Liver (tissue), 9 donors: Measurements from ENCODE around the gene PCMT1. TPM values are rescaled to one million over a fixed set of nuclear protein-coding genes. Genes with fewer than 3 reads are reported as not detected.
A peak's percentile ranks its signal among the peaks of the same experiment; 100 is the strongest.

ENCODE experiments used
- DNase-seq: peaks from one replicate; pipeline ENCODE4 v3.0.0-alpha.2; 2017; ENCODE audit warnings: low spot score
- H3K27ac ChIP-seq, 2 donors: one replicate each; pipeline ENCODE4 v1.7.0; 2013; ENCODE audit warnings: inconsistent platforms in 2 of 2, low read length in 2 of 2, control low read depth in 1 of 2, low read depth in 1 of 2, mild to moderate bottlenecking in 1 of 2
- H3K27me3 ChIP-seq, 4 donors: one replicate each; pipeline versions ENCODE4 v1.6.1 to v1.7.0; 2013; ENCODE audit warnings: low read length in 3 of 4, inconsistent platforms in 1 of 4, mild to moderate bottlenecking in 1 of 4, moderate library complexity in 1 of 4; ENCODE audit not compliant: control insufficient read depth in 4 of 4, insufficient read depth in 4 of 4
- H3K36me3 ChIP-seq, 4 donors: one replicate each; pipeline versions ENCODE4 v1.6.1 to v1.7.0; 2013; ENCODE audit warnings: low read length in 3 of 4, mild to moderate bottlenecking in 3 of 4, low read depth in 1 of 4, moderate library complexity in 1 of 4; ENCODE audit not compliant: control insufficient read depth in 4 of 4, insufficient read depth in 3 of 4
- H3K4me1 ChIP-seq, 4 donors: one replicate each; pipeline versions ENCODE4 v1.6.1 to v1.7.0; 2013; ENCODE audit warnings: low read length in 3 of 4, mild to moderate bottlenecking in 3 of 4, moderate library complexity in 1 of 4; ENCODE audit not compliant: control insufficient read depth in 4 of 4, insufficient read depth in 4 of 4
- H3K4me3 ChIP-seq, 3 donors: one replicate each; pipeline versions ENCODE4 v1.6.1 to v1.7.0; 2013; ENCODE audit warnings: low read length in 3 of 3, control low read depth in 1 of 3, low read depth in 1 of 3, mild to moderate bottlenecking in 1 of 3
- H3K9ac ChIP-seq, 2 donors: one replicate each; pipeline ENCODE4 v1.7.0; 2013; ENCODE audit warnings: low read length in 2 of 2, mild to moderate bottlenecking in 2 of 2, moderate library complexity in 2 of 2, control low read depth in 1 of 2, low read depth in 1 of 2
- H3K9me3 ChIP-seq, 4 donors: one replicate each; pipeline versions ENCODE4 v1.6.1 to v1.7.0; 2013; ENCODE audit warnings: low read length in 3 of 4; ENCODE audit not compliant: control insufficient read depth in 4 of 4
- EGR1 ChIP-seq, 2 donors: IDR thresholded peaks; 2 replicates each; pipeline ENCODE4 v1.6.1; 2016 to 2018; ENCODE audit warnings: antibody characterized with exemption in 2 of 2, low read depth in 2 of 2
- FOXA1 ChIP-seq: IDR thresholded peaks from 2 replicates; pipeline ENCODE4 v1.6.1; 2016; ENCODE audit warnings: antibody characterized with exemption
- FOXA2 ChIP-seq: IDR thresholded peaks from 2 replicates; pipeline ENCODE4 v1.6.1; 2016; ENCODE audit warnings: antibody characterized with exemption
- HNF4A ChIP-seq, 2 donors: conservative IDR thresholded peaks; 2 replicates each; pipeline ENCODE4 v1.6.1; 2016; ENCODE audit warnings: antibody characterized with exemption in 2 of 2, mild to moderate bottlenecking in 2 of 2
- HNF4G ChIP-seq: IDR thresholded peaks from 2 replicates; pipeline ENCODE4 v1.6.1; 2016; ENCODE audit warnings: antibody characterized with exemption
- JUND ChIP-seq, 2 donors: IDR thresholded peaks; 2 replicates each; pipeline ENCODE4 v1.6.1; 2016; ENCODE audit warnings: antibody characterized with exemption in 2 of 2
- NR2F2 ChIP-seq: IDR thresholded peaks from 2 replicates; pipeline ENCODE4 v1.6.1; 2016; ENCODE audit warnings: antibody characterized with exemption
- RAD21 ChIP-seq, 2 donors: IDR thresholded peaks; 2 replicates each; pipeline ENCODE4 v1.6.1; 2016; ENCODE audit warnings: antibody characterized with exemption in 2 of 2, mild to moderate bottlenecking in 2 of 2
- RXRA ChIP-seq, 2 donors: IDR thresholded peaks; 2 replicates each; pipeline ENCODE4 v1.6.1; 2017 to 2018; ENCODE audit warnings: antibody characterized with exemption in 2 of 2, mild to moderate bottlenecking in 1 of 2
- SP1 ChIP-seq: IDR thresholded peaks from 2 replicates; pipeline ENCODE4 v1.6.1; 2018; ENCODE audit warnings: antibody characterized with exemption, mild to moderate bottlenecking
- TAF1 ChIP-seq: conservative IDR thresholded peaks from 2 replicates; pipeline ENCODE4 v1.6.1; 2016; ENCODE audit warnings: antibody characterized with exemption, mild to moderate bottlenecking
- YY1 ChIP-seq: IDR thresholded peaks from 2 replicates; pipeline ENCODE4 v1.6.1; 2016; ENCODE audit warnings: antibody characterized with exemption, mild to moderate bottlenecking
- WGBS: extraction: QIAGEN DNeasy Blood & Tissue Kit; methylation state at CpG from one replicate; pipeline ENCODE4 v1.1.7; 2013; 5-methylcytosine and 5-hydroxymethylcytosine counted together
- polyA plus RNA-seq, 2 donors: library from polyadenylated mRNA; stranded (reverse) in 1 of 2; unstranded in 1 of 2; fragments of 200-250 nt in 1 of 2; fragments of >200 nt in 1 of 2; fragmentation: Nextera tagmentation in 1 of 2; extraction: Ambion mirVana in 1 of 2; gene quantifications; one replicate each; pipeline versions ENCODE4 v1.2.1 to v1.2.3, GENCODE V29; 2013 to 2015
- total RNA-seq, 2 donors: library from RNA; depleted of rRNA; stranded (reverse); fragments of >200 nt; gene quantifications; one replicate each; pipeline ENCODE4 v1.2.3, GENCODE V29; 2014
- TF ChIP-seq, protein P1 (sequence below): IDR thresholded peaks from 2 replicates; pipeline ENCODE4 v1.6.1; 2016; ENCODE audit warnings: antibody characterized with exemption
- TF ChIP-seq, protein P2 (sequence below): fragments of 150-350 bp; IDR thresholded peaks from 2 replicates; pipeline ENCODE4 v1.5.1; 2017; ENCODE audit warnings: improper control_type of control experiment, low read depth, low read length; ENCODE audit not compliant: missing input control
- TF ChIP-seq, protein P3 (sequence below): IDR thresholded peaks from 2 replicates; pipeline ENCODE4 v1.6.1; 2016; ENCODE audit warnings: antibody characterized with exemption
- TF ChIP-seq, protein P4 (sequence below): IDR thresholded peaks from 2 replicates; pipeline ENCODE4 v1.6.1; 2016; ENCODE audit warnings: antibody characterized with exemption
- TF ChIP-seq, protein P5 (sequence below): IDR thresholded peaks from 2 replicates; pipeline ENCODE4 v1.6.1; 2016; ENCODE audit warnings: antibody characterized with exemption, mild to moderate bottlenecking
- donor health status: healthy.
- donor health status: healthy.
- donor health status: healthy.
- donor health status: healthy.
- donor health status: healthy.

Gene PCMT1
- total and polyA plus RNA-seq, 4 donors, result 56.8 to 78.8 (median 75.0) TPM

DNA sequence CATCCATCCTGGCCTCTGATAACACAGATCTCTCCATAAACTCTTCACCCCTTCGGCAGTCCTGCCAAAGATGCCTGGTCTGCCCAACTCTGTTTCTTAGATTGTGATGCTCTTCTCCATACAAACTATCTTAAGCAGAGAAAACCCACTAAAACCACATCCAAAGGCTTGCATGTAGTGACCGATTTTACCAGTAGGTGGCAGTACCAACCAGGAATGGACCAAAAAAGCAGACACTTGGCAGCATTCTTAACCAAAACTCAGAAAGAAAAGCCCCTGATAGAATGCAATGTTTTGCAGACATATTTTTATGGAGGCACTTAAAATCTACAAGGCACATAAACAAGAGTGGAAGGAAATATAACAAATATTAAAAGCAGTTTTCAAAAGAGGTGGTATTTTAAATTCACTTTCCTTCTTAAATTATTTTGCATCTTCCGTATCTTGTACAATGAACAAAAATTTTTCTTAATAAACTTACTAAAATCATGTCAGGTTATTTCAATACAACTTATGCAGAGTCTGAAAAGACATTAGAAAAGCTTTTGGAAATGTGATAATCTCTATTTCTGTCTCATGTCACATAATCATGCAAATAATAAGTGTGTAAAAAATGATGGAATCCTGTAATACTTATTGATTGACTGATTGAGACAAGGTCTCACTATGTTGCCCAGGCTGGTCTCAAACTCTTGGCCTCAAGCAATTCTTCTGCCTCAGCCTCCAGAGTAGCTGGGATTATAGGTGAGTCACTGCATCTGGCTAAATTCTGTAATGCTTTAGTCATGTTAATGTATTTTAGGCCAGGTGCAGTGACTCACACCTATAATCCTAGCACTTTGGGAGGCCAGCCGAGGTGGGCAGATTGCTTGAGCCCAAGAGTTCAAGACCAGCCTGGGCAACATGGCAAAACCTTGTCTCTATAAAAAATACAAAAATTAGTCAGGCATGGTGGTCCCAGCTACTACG lies 85.3 kb downstream of the PCMT1 start:
- TF ChIP-seq, protein P1, sequence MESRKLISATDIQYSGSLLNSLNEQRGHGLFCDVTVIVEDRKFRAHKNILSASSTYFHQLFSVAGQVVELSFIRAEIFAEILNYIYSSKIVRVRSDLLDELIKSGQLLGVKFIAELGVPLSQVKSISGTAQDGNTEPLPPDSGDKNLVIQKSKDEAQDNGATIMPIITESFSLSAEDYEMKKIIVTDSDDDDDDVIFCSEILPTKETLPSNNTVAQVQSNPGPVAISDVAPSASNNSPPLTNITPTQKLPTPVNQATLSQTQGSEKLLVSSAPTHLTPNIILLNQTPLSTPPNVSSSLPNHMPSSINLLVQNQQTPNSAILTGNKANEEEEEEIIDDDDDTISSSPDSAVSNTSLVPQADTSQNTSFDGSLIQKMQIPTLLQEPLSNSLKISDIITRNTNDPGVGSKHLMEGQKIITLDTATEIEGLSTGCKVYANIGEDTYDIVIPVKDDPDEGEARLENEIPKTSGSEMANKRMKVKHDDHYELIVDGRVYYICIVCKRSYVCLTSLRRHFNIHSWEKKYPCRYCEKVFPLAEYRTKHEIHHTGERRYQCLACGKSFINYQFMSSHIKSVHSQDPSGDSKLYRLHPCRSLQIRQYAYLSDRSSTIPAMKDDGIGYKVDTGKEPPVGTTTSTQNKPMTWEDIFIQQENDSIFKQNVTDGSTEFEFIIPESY, result no peak
- TF ChIP-seq, protein P2, sequence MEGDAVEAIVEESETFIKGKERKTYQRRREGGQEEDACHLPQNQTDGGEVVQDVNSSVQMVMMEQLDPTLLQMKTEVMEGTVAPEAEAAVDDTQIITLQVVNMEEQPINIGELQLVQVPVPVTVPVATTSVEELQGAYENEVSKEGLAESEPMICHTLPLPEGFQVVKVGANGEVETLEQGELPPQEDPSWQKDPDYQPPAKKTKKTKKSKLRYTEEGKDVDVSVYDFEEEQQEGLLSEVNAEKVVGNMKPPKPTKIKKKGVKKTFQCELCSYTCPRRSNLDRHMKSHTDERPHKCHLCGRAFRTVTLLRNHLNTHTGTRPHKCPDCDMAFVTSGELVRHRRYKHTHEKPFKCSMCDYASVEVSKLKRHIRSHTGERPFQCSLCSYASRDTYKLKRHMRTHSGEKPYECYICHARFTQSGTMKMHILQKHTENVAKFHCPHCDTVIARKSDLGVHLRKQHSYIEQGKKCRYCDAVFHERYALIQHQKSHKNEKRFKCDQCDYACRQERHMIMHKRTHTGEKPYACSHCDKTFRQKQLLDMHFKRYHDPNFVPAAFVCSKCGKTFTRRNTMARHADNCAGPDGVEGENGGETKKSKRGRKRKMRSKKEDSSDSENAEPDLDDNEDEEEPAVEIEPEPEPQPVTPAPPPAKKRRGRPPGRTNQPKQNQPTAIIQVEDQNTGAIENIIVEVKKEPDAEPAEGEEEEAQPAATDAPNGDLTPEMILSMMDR, result peak; percentile 95
- peak; percentile 96 for TF ChIP-seq RAD21 (IDR thresholded peaks at IDR 0.05)
- TF ChIP-seq HNF4A (conservative IDR thresholded peaks at IDR 0.05), result no peak
- TF ChIP-seq SP1, result no peak
- Histone ChIP-seq H3K27me3 (no peaks in the 10 kb centered on the region), H3K36me3 (peaks cover 0 to 10% (median 2%) of the 10 kb centered on the region in 4 donors), H3K27ac (no peak overlapping the region), H3K4me3 (no peak overlapping the region), H3K9me3 (no peaks in the 10 kb centered on the region), H3K9ac (no peak overlapping the region), H3K4me1 (no peaks in the 10 kb centered on the region)
- 55% methylated on average over 5 of the region's 5 CpGs for WGBS
- DNase-seq, result peak; percentile 81

DNA sequence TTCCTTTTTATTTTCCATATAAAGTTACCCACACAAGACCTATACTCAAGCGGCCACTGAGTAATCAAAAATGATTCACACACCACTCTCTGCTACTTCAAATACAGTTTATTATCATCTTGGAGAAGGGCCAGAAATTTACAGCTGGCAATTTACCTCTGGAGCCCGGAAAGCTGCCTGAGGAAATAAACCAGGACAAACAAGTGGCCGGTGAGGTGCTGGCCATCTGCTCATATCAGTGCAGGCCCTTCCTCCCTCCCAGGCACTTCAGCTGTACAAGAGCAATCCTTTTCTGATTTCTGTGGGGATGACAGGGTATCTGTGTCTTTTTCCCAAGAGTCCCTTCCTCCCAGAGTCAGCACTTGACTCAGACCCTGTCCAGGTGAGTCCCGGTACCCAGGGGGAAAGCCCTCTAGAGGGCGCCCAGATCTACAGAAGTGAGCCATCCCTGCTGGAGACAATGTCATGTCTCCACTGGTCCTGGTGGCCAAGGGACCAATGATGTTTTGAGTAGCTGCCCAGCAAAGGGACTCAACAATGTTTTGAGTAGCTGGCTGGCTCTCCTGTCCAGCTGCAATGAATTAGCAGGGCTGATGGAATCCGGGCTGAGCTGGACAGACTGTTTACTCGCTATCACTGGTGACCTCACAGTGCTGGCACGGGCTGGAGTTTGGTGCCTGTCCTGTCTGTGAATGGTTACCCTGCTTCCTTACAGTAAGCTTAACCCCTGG lies 91.0 kb downstream of the PCMT1 start:
- DNase-seq, result peak; percentile 73
- H3K27me3 ChIP-seq, result no peaks in the 10 kb centered on the region
- H3K27ac ChIP-seq, result peak overlapping the region; percentile 40 to 69
- TF ChIP-seq, protein P3, sequence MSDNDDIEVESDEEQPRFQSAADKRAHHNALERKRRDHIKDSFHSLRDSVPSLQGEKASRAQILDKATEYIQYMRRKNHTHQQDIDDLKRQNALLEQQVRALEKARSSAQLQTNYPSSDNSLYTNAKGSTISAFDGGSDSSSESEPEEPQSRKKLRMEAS, result no peak
- TF ChIP-seq, protein P2, result peak; percentile 58
- TF ChIP-seq EGR1 (IDR thresholded peaks at IDR 0.05; ENCODE audit: low read depth in 2 of 2), result no peak
- TF ChIP-seq, protein P1, result no peak
- no peak for TF ChIP-seq YY1
- no peak for TF ChIP-seq RXRA (IDR thresholded peaks at IDR 0.05)
- no peak for TF ChIP-seq SP1
- TF ChIP-seq, protein P4, sequence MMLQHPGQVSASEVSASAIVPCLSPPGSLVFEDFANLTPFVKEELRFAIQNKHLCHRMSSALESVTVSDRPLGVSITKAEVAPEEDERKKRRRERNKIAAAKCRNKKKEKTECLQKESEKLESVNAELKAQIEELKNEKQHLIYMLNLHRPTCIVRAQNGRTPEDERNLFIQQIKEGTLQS, result no peak
- no peak for TF ChIP-seq TAF1
- TF ChIP-seq NR2F2, result no peak
- peak; percentile 38 to 52 for TF ChIP-seq JUND (IDR thresholded peaks at IDR 0.05)
- TF ChIP-seq, protein P5, sequence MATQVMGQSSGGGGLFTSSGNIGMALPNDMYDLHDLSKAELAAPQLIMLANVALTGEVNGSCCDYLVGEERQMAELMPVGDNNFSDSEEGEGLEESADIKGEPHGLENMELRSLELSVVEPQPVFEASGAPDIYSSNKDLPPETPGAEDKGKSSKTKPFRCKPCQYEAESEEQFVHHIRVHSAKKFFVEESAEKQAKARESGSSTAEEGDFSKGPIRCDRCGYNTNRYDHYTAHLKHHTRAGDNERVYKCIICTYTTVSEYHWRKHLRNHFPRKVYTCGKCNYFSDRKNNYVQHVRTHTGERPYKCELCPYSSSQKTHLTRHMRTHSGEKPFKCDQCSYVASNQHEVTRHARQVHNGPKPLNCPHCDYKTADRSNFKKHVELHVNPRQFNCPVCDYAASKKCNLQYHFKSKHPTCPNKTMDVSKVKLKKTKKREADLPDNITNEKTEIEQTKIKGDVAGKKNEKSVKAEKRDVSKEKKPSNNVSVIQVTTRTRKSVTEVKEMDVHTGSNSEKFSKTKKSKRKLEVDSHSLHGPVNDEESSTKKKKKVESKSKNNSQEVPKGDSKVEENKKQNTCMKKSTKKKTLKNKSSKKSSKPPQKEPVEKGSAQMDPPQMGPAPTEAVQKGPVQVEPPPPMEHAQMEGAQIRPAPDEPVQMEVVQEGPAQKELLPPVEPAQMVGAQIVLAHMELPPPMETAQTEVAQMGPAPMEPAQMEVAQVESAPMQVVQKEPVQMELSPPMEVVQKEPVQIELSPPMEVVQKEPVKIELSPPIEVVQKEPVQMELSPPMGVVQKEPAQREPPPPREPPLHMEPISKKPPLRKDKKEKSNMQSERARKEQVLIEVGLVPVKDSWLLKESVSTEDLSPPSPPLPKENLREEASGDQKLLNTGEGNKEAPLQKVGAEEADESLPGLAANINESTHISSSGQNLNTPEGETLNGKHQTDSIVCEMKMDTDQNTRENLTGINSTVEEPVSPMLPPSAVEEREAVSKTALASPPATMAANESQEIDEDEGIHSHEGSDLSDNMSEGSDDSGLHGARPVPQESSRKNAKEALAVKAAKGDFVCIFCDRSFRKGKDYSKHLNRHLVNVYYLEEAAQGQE, result no peak
- TF ChIP-seq FOXA1, result peak; percentile 15
- TF ChIP-seq RAD21 (IDR thresholded peaks at IDR 0.05), result peak; percentile 83 to 91
- TF ChIP-seq FOXA2, result peak; percentile 36
- no peak for TF ChIP-seq HNF4G
- TF ChIP-seq HNF4A (conservative IDR thresholded peaks at IDR 0.05), result no peak

More for the DNA sequence above, 91.0 kb downstream of the PCMT1 start:
- no peak overlapping the region for H3K9ac ChIP-seq
- H3K9me3 ChIP-seq, result no peaks in the 10 kb centered on the region
- peaks cover 0 to 5% (median 2%) of the 10 kb centered on the region in 4 donors for H3K36me3 ChIP-seq
- H3K4me1 ChIP-seq, result peaks cover 0 to 9% (median under 1%) of the 10 kb centered on the region in 4 donors
- WGBS, result 34% methylated on average over 8 of the region's 8 CpGs
- no peak overlapping the region for H3K4me3 ChIP-seq
